Transverse colon (tissue), 3 donors: Measurements from ENCODE around the gene RTEL1.

Source experiments
- EP300 ChIP-seq: sonication (generic); formaldehyde crosslinking; IDR thresholded peaks from one replicate; pipeline ENCODE4 v1.6.1; 2017; ENCODE audit warnings: antibody characterized with exemption, low read depth
- POLR2A ChIP-seq: fragments of 450-650 bp; IDR thresholded peaks from one replicate; pipeline ENCODE4 v1.6.1; 2016; ENCODE audit warnings: antibody characterized with exemption, mild to moderate bottlenecking, moderate library complexity
- TF ChIP-seq, protein P1 (sequence below), 5 experiments: fragments of 200-600 bp in 3 of 5; fragments of 450-650 bp in 2 of 5; sonication (generic) in 3 of 5; IDR thresholded peaks; 1 replicate in 2 of 5; 2 replicates in 3 of 5; pipeline ENCODE4 v1.5.1; 2016 to 2017; ENCODE audit warnings: antibody characterized with exemption in 5 of 5, inconsistent platforms in 3 of 5, mild to moderate bottlenecking in 2 of 5, moderate library complexity in 1 of 5

DNA sequence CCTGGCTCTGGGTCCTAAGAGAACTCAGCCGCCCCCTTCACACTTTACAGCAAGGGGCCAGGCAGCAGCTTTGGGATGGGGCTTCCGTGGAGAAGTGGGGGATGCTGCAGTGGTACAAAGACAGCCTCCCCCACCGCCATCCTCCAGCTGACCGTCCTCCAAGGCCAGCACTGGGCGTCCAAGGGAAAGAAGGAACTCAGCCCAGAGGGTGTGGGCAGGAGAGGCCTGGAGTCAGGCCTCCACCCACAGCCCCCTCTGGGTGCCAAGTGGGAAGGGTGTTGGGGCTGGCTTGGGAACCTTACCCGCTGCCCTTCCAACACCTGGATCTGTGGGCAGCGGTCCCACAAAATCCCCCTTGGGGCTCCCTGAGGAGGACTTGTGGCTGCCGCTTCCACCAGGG lies 18.0 kb upstream of the RTEL1 start:
- TF ChIP-seq, protein P1, sequence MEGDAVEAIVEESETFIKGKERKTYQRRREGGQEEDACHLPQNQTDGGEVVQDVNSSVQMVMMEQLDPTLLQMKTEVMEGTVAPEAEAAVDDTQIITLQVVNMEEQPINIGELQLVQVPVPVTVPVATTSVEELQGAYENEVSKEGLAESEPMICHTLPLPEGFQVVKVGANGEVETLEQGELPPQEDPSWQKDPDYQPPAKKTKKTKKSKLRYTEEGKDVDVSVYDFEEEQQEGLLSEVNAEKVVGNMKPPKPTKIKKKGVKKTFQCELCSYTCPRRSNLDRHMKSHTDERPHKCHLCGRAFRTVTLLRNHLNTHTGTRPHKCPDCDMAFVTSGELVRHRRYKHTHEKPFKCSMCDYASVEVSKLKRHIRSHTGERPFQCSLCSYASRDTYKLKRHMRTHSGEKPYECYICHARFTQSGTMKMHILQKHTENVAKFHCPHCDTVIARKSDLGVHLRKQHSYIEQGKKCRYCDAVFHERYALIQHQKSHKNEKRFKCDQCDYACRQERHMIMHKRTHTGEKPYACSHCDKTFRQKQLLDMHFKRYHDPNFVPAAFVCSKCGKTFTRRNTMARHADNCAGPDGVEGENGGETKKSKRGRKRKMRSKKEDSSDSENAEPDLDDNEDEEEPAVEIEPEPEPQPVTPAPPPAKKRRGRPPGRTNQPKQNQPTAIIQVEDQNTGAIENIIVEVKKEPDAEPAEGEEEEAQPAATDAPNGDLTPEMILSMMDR (IDR thresholded peaks at IDR 0.05) = no peak
- TF ChIP-seq POLR2A = no peak
- TF ChIP-seq EP300 = no peak
